Peyer's patch (tissue), 4 donors: ENCODE results near the gene UBE2D2. TPM values are rescaled to one million over a fixed set of nuclear protein-coding genes. Genes with fewer than 3 reads are reported as not detected.
"Not testable (repeated sequence)": the region's sequence is repeated elsewhere in the genome, so short reads cannot be mapped to it uniquely, and the experiment has no call there.

Source experiments
- DNase-seq, 3 donors: peaks; one replicate each; pipeline ENCODE4 v3.0.0-alpha.2; 2017 to 2019
- H3K27ac ChIP-seq, 4 donors: fragments of 200-600 bp; sonication (generic); one replicate each; pipeline ENCODE4 v1.5.1; 2016 to 2019
- H3K27me3 ChIP-seq, 2 donors: fragments of 200-600 bp; sonication (generic); one replicate each; pipeline ENCODE4 v1.5.1; 2019
- H3K36me3 ChIP-seq, 3 donors: fragments of 200-600 bp; sonication (generic); one replicate each; pipeline ENCODE4 v1.5.1; 2016 to 2019
- H3K4me1 ChIP-seq, 4 donors: fragments of 200-600 bp; sonication (generic); one replicate each; pipeline ENCODE4 v1.5.1; 2016 to 2019
- H3K4me3 ChIP-seq, 4 donors: fragments of 200-600 bp; sonication (generic); 1 replicate in 3 of 4; 2 replicates in 1 of 4; pipeline ENCODE4 v1.5.1; 2016 to 2019; ENCODE audit warnings: mild to moderate bottlenecking in 1 of 4
- H3K9me3 ChIP-seq, 4 donors: fragments of 200-600 bp; sonication (generic); one replicate each; pipeline ENCODE4 v1.5.1; 2016 to 2019; ENCODE audit warnings: mild to moderate bottlenecking in 1 of 4
- POLR2A ChIP-seq, 2 donors: fragments of 450-650 bp; IDR thresholded peaks; one replicate each; pipeline ENCODE4 v1.5.1; 2017; ENCODE audit warnings: antibody characterized with exemption in 2 of 2, mild to moderate bottlenecking in 2 of 2, moderate library complexity in 2 of 2
- total RNA-seq, 4 donors: library from RNA; depleted of rRNA; stranded (reverse); fragments of >200 nt; gene quantifications; one replicate each; pipeline ENCODE4 v1.1.0, GENCODE V29; 2016
- TF ChIP-seq, protein P1 (sequence below), 6 experiments: fragments of 450-650 bp in 4 of 6; fragments of 200-600 bp in 2 of 6; sonication (generic) in 1 of 6; IDR thresholded peaks; one replicate each; pipeline ENCODE4 v1.5.1; 2017 to 2019; ENCODE audit warnings: antibody characterized with exemption in 6 of 6, mild to moderate bottlenecking in 3 of 6, moderate library complexity in 1 of 6

Gene UBE2D2
- 10 to 100 TPM; 60.2 to 87.9 (median 70.2) TPM for total RNA-seq

DNA sequence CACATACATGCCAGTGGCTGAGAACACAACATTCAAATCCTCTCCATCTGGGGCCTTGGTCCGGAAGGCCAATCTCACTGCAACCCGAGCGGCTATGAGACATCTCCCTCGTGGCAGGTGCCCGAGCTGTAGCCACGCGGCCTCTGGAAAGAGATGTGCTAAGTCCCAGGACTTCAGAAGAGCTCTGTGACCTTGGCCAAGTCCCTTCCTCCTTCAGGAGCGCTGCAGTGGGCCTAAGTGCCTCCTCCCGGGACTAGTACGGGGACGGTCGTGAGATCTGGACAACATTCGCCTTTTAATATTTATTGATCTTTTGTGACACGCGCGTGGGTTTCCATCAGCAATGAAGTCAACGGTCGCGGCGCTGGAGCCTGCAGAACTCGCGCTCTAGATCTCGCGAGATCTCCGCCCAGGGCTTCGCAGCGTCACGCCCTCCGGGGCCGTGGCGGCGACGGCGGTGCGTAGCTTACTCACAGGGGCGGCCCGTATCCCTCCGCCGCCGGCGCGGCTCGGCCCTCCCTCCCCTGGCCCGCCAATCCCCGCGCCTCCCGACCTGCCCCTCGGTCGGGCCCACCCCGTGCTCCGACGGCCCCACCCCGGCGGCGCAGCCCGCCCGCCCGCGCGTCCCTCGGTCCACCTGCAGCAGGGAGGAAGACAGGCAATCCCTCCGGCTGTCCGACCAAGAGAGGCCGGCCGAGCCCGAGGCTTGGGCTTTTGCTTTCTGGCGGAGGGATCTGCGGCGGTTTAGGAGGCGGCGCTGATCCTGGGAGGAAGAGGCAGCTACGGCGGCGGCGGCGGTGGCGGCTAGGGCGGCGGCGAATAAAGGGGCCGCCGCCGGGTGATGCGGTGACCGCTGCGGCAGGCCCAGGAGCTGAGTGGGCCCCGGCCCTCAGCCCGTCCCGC lies at the start of gene UBE2D2:
UBE2D2 (plus strand) TSS at position 588 of the 903 bp plus-strand sequence. CDS start 453 bp downstream, outside the sequence.
- Histone ChIP-seq H3K4me3 (peak within 1 kb of the TSS; percentile 62 to 100 (median 80)), H3K27ac (peak within 1 kb of the TSS; percentile 97 to 100 (median 99)), H3K27me3 (no peaks in the 10 kb centered on the region), H3K4me1 (peaks cover 3 to 37% (median 14%) of the 10 kb centered on the region in 4 donors), H3K9me3 (no peaks in the 10 kb centered on the region), H3K36me3 (no peaks in the 10 kb centered on the region)
- TF ChIP-seq, protein P1, sequence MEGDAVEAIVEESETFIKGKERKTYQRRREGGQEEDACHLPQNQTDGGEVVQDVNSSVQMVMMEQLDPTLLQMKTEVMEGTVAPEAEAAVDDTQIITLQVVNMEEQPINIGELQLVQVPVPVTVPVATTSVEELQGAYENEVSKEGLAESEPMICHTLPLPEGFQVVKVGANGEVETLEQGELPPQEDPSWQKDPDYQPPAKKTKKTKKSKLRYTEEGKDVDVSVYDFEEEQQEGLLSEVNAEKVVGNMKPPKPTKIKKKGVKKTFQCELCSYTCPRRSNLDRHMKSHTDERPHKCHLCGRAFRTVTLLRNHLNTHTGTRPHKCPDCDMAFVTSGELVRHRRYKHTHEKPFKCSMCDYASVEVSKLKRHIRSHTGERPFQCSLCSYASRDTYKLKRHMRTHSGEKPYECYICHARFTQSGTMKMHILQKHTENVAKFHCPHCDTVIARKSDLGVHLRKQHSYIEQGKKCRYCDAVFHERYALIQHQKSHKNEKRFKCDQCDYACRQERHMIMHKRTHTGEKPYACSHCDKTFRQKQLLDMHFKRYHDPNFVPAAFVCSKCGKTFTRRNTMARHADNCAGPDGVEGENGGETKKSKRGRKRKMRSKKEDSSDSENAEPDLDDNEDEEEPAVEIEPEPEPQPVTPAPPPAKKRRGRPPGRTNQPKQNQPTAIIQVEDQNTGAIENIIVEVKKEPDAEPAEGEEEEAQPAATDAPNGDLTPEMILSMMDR (IDR thresholded peaks at IDR 0.05) = no peak
- peak; percentile 79 to 83 for TF ChIP-seq POLR2A (IDR thresholded peaks at IDR 0.05)
- peak; percentile 97 to 99 (median 99) for DNase-seq

DNA sequence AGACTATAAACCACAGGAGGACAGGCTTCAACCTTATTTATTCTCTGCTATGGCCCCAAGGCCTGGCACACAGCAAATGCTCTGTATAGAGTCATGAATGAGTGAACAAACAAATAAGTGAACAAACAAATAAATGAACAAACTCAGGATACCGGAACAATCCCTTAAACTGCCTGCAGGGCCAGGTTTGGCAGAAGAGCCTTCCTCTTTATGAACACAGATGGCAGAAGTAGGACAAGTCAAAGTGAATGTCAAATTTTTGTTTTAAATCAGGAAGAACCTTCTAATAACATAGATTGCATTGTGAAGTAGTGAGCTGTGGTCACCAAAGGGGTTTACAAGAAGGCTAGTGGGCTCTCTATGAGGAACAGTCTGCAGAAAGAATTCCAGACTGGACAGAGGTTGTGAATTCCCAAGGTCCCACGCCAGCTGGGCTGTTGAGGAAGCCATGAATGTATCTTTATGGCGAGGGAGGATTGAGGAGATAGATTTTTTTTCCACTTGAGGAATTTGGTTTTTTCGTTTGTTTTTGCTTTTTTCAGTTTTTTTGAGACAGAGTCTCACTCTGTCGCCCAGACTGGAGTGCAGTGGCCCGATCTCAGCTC lies 48.3 kb upstream of the UBE2D2 start:
- TF ChIP-seq POLR2A (IDR thresholded peaks at IDR 0.05) = no peak
- TF ChIP-seq, protein P1 (IDR thresholded peaks at IDR 0.05) = peak in 2 of 6 experiments; percentile 2 to 11
- no peak for DNase-seq
- Histone ChIP-seq H3K36me3 (no peaks in the 10 kb centered on the region), H3K9me3 (no peaks in the 10 kb centered on the region), H3K27me3 (no peaks in the 10 kb centered on the region), H3K27ac (no peak overlapping the region), H3K4me1 (peaks cover 0 to 3% (median 0%) of the 10 kb centered on the region in 4 donors), H3K4me3 (no peak overlapping the region)

DNA sequence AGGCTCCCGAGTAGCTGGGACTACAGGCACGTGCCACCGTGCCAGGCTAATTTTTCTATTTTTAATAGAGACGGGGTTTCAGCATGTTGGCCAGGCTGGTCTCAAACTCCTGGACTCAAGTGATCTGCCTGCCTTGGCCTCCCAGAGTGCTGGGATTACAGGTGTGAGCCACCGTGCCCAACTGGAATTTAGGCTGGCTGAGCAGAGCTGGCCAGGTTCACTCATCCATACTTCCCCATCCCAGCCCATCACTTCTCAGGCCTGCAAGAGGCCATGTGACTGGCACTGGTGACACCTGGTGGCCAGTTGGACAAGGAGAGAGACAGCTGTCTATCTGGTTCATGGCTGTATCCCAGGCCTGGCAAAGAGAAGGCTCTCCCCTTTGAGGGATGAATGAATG lies 47.7 kb upstream of the UBE2D2 start:
- H3K4me1 ChIP-seq, H3K9me3 ChIP-seq, H3K36me3 ChIP-seq, H3K27me3 ChIP-seq, H3K4me3 ChIP-seq, H3K27ac ChIP-seq: not testable (repeated sequence)
- peak; percentile 84 to 95 (median 86) for DNase-seq
- TF ChIP-seq, protein P1 (IDR thresholded peaks at IDR 0.05) = peak; percentile 40 to 91 (median 82)

DNA sequence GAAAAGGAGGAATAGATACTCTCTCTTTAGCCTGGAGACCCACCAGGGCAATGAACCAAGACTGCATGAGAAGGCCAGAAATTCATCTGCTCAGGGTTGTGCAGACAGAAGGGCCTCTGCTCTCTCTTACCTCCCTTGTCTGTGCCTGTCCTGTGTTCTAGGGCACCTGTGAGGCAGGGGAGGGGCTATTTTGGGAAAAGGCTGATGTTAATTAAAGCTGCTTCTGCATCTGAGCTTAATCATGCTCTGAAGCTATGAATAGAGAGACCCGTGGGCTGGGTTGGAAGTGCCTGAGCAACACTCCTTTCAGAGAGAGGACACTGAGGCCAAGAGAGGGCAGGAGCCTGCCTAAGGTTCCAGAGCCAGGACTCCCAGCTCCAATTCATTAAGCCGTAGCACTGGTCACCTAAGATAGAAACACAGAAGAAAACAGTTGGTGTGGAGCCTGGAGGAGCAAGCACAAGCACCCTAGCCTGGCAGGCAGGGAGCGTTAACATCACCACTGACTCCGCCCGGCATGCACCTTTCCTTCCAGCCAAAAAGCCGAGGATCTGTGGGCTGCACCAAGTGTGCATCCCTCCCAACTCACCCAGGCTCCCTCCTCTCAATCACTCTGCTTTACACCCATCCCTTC lies 47.2 kb upstream of the UBE2D2 start:
- Histone ChIP-seq H3K4me3 (no peak overlapping the region), H3K4me1 (peaks cover 0 to 3% (median 0%) of the 10 kb centered on the region in 4 donors), H3K36me3 (no peaks in the 10 kb centered on the region), H3K9me3 (no peaks in the 10 kb centered on the region), H3K27ac (no peak overlapping the region), H3K27me3 (no peaks in the 10 kb centered on the region)
- TF ChIP-seq POLR2A (IDR thresholded peaks at IDR 0.05) = no peak
- TF ChIP-seq, protein P1 (IDR thresholded peaks at IDR 0.05) = no peak
- DNase-seq = no peak

DNA sequence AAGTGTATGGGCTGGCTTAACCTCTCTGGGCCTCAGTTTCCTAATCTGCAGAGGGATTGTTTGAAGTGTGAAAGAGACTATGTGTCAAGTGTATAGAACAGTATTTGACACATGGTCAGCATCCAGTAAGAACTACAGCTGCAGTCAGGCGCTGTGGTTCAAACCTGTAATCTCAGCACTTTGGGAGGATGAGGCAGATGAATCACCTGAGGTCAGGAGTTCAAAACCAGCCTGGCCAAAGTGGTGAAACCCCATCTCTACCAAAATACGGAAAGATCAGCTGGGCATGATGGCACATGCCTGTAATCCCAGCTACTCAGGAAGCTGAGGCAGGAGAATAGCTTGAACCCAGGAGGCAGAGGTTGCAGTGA lies 46.7 kb upstream of the UBE2D2 start:
- no peak for DNase-seq
- no peaks in the 10 kb centered on the region for H3K9me3 ChIP-seq
- H3K27ac ChIP-seq = no peak overlapping the region
- no peak overlapping the region for H3K4me3 ChIP-seq
- H3K36me3 ChIP-seq = no peaks in the 10 kb centered on the region
- peaks cover 0 to 3% (median 0%) of the 10 kb centered on the region in 4 donors for H3K4me1 ChIP-seq
- no peaks in the 10 kb centered on the region for H3K27me3 ChIP-seq
- TF ChIP-seq, protein P1 (IDR thresholded peaks at IDR 0.05) = no peak
